ENCODE results near the gene MC3R.

- TF ChIP-seq ELK4 (IDR thresholded peaks at IDR 0.05; ENCODE audit: borderline replicate concordance, low read depth, low read length), result no peak
- TF ChIP-seq ZNF112 (tag by site-specific recombination; IDR thresholded peaks at IDR 0.05), result no peak
- TF ChIP-seq ZNF843 (tag by site-specific recombination; IDR thresholded peaks at IDR 0.05), result no peak
- no peak for TF ChIP-seq CTCF (tag by site-specific recombination; IDR thresholded peaks at IDR 0.05)
- no peak for TF ChIP-seq SP7 (tag by site-specific recombination; IDR thresholded peaks at IDR 0.05)
- TF ChIP-seq ZNF175 (tag by site-specific recombination; IDR thresholded peaks at IDR 0.05), result no peak
- TF ChIP-seq ZNF280D (tag by site-specific recombination; IDR thresholded peaks at IDR 0.05), result no peak
- no peak for TF ChIP-seq TSHZ1 (tag by site-specific recombination; IDR thresholded peaks at IDR 0.05; ENCODE audit: borderline replicate concordance)
- TF ChIP-seq REST (tag by site-specific recombination; IDR thresholded peaks at IDR 0.05), result no peak
- no peak for TF ChIP-seq ZBTB21 (tag by site-specific recombination; IDR thresholded peaks at IDR 0.05)
Measured at GRCh38 chr20:56257604-56258003, 9.1 kb downstream of the MC3R start.
